PC-3 (cell line): Measurements from ENCODE around the gene RENBP. TPM values are rescaled to one million over a fixed set of nuclear protein-coding genes. Genes with fewer than 3 reads are reported as not detected.

Experiments used
- ATAC-seq: fragments of 200-7000 bp; cut with Tn5 transposase; 2 replicates; pipeline ENCODE4 v1.9.1; 2020; ENCODE audit warnings: mild to moderate bottlenecking, moderate library complexity
- BruUV-seq: library from RNA; stranded (reverse); fragments of 400-500 nt; replicated peaks from 2 replicates; lab custom pipeline; 2021; lab: Mats Ljungman, UMichigan
- CTCF ChIA-PET: fragments of 300-600 bp; sonication (Branson Sonifier 250); formaldehyde crosslinking; loops from one replicate; lab custom pipeline; 2022; ENCODE audit warnings: antibody characterized with exemption; lab: Charles Lee
- POLR2A ChIA-PET: fragments of 300-600 bp; sonication (Branson Sonifier 250); formaldehyde crosslinking; loops from one replicate; lab custom pipeline; 2022; ENCODE audit warnings: antibody characterized with exemption; ENCODE audit not compliant: unreplicated experiment; lab: Charles Lee
- DNase-seq: peaks from one replicate; pipeline ENCODE4 v3.0.0-alpha.2; 2015
- H2AFZ ChIP-seq: fragments of 300-600 bp; sonication (generic); 2 replicates; pipeline ENCODE4 v1.6.0; 2016; ENCODE audit warnings: antibody characterized with exemption, low read length
- H3F3A ChIP-seq: fragments of 300-600 bp; sonication (generic); one replicate; pipeline ENCODE4 v1.6.0; 2017; ENCODE audit warnings: antibody characterized with exemption, low read length, control low read depth, mild to moderate bottlenecking; ENCODE audit not compliant: unreplicated experiment
- H3K27ac ChIP-seq: fragments of 300-600 bp; sonication (generic); 2 replicates; pipeline ENCODE4 v1.5.1; 2016; ENCODE audit warnings: mild to moderate bottlenecking, low read length
- H3K27me3 ChIP-seq: fragments of 300-600 bp; sonication (generic); 2 replicates; pipeline ENCODE4 v1.6.1; 2016; ENCODE audit warnings: low read length, mixed read lengths
- H3K36me3 ChIP-seq: fragments of 300-600 bp; sonication (generic); 2 replicates; pipeline ENCODE4 v1.6.1; 2016; ENCODE audit warnings: low read depth, mixed run types, low read length, mixed read lengths
- H3K4me1 ChIP-seq: fragments of 300-600 bp; sonication (generic); 2 replicates; pipeline ENCODE4 v1.5.1; 2016; ENCODE audit warnings: low read length; ENCODE audit not compliant: insufficient read depth
- H3K4me2 ChIP-seq: fragments of 300-600 bp; sonication (generic); 2 replicates; pipeline ENCODE4 v1.6.0; 2016; ENCODE audit warnings: low read length
- H3K4me3 ChIP-seq: fragments of 300-600 bp; sonication (generic); 2 replicates; pipeline ENCODE4 v1.5.1; 2016; ENCODE audit warnings: mild to moderate bottlenecking, low read length, mixed read lengths
- H3K79me2 ChIP-seq: fragments of 300-600 bp; sonication (generic); 2 replicates; pipeline ENCODE4 v1.6.1; 2017; ENCODE audit warnings: low read length, mixed read lengths
- H3K9ac ChIP-seq: fragments of 300-600 bp; sonication (generic); 2 replicates; pipeline ENCODE4 v1.6.0; 2016; ENCODE audit warnings: mild to moderate bottlenecking, low read length
- H3K9me2 ChIP-seq: fragments of 300-600 bp; sonication (generic); replicated peaks from 2 replicates; pipeline ENCODE4 v1.6.1; 2016; ENCODE audit warnings: mixed run types, low read length, mixed read lengths
- H3K9me3 ChIP-seq: fragments of 300-600 bp; sonication (generic); 2 replicates; pipeline ENCODE4 v1.6.1; 2016; ENCODE audit warnings: low read length, mixed read lengths
- H4K20me1 ChIP-seq: fragments of 300-600 bp; sonication (generic); 2 replicates; pipeline ENCODE4 v1.6.1; 2016; ENCODE audit warnings: low read length, mixed read lengths
- EZH2 ChIP-seq: fragments of 300-600 bp; sonication (generic); IDR thresholded peaks from one replicate; pipeline ENCODE4 v1.6.1; 2017; ENCODE audit warnings: antibody characterized with exemption, mild to moderate bottlenecking, low read length; ENCODE audit not compliant: unreplicated experiment
- EZH2phosphoT487 ChIP-seq: fragments of 300-600 bp; sonication (generic); IDR thresholded peaks from 2 replicates; pipeline ENCODE4 v1.6.1; 2018; ENCODE audit warnings: mild to moderate bottlenecking, antibody characterized with exemption, low read length, borderline replicate concordance
- intact Hi-C: fragments of 100-400 bp; cut with micrococcal nuclease; formaldehyde crosslinking; loops from 2 replicates; pipeline ENCODE4 v1.9.0; 2023
- total RNA-seq: library from RNA; depleted of rRNA; stranded (reverse); fragments of >200 nt; gene quantifications from 2 replicates; pipeline ENCODE4 v1.2.3, GENCODE V29; 2014
- TF ChIP-seq, protein P1 (sequence below): fragments of 300-600 bp; sonication (generic); conservative IDR thresholded peaks from 2 replicates; pipeline ENCODE4 v1.5.1; 2017; ENCODE audit warnings: antibody characterized with exemption, low read depth, mild to moderate bottlenecking, low read length

The RENBP gene
- total RNA-seq, 1 experiment from 2014 or later = not detected

DNA sequence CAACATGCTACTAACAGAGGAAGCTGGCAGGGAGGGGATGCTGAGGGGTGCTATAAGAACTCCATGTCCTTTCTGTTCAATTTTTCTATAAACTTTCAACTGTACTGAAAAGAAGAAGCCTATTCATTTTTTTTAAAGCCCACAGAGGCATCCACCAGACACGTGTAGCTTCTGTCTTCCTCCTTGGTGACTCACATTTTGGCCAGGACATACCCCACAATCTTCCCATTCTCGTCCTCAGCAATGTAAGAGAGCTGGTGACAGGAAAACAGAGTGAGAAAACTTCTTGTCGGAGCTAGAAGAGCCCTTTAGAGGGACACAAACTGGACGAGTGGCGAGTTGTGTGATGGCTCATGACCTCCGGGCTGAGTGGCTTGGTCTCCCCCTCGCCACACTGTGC, 10.7 kb downstream of the RENBP start:
- no TSS peak for BruUV-seq
- H3K4me3 ChIP-seq = peak overlapping the region; percentile 99
- peaks cover 13% of the 10 kb centered on the region for H3K4me1 ChIP-seq
- TF ChIP-seq EZH2 (no peak), EZH2phosphoT487 (no peak)
- TF ChIP-seq, protein P1, sequence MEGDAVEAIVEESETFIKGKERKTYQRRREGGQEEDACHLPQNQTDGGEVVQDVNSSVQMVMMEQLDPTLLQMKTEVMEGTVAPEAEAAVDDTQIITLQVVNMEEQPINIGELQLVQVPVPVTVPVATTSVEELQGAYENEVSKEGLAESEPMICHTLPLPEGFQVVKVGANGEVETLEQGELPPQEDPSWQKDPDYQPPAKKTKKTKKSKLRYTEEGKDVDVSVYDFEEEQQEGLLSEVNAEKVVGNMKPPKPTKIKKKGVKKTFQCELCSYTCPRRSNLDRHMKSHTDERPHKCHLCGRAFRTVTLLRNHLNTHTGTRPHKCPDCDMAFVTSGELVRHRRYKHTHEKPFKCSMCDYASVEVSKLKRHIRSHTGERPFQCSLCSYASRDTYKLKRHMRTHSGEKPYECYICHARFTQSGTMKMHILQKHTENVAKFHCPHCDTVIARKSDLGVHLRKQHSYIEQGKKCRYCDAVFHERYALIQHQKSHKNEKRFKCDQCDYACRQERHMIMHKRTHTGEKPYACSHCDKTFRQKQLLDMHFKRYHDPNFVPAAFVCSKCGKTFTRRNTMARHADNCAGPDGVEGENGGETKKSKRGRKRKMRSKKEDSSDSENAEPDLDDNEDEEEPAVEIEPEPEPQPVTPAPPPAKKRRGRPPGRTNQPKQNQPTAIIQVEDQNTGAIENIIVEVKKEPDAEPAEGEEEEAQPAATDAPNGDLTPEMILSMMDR = no peak
- ChIA-PET CTCF (interaction anchor here (0.6 kb wide), 1 partner anchor 41 kb away, joined by 5 read pairs; no protein-coding TSS in a partner anchor), POLR2A (no interaction called here)
- DNase-seq (peak; percentile 43), ATAC-seq (no peak)
- H3K9me3 ChIP-seq = no peaks in the 10 kb centered on the region
- peaks cover 32% of the 10 kb centered on the region for H3K79me2 ChIP-seq
- H4K20me1 ChIP-seq = no peaks in the 10 kb centered on the region
- peaks cover 11% of the 10 kb centered on the region for H3K36me3 ChIP-seq
- H3K27ac ChIP-seq = no peak overlapping the region
- no peaks in the 10 kb centered on the region for H3K27me3 ChIP-seq
- no peak overlapping the region for H2AFZ ChIP-seq
- H3K4me2 ChIP-seq = peak overlapping the region; percentile 96
- no peaks in the 10 kb centered on the region for H3K9me2 ChIP-seq
- intact Hi-C loops = no loop called here
- peak overlapping the region; percentile 97 for H3K9ac ChIP-seq
- H3F3A ChIP-seq = no peaks in the 10 kb centered on the region

DNA sequence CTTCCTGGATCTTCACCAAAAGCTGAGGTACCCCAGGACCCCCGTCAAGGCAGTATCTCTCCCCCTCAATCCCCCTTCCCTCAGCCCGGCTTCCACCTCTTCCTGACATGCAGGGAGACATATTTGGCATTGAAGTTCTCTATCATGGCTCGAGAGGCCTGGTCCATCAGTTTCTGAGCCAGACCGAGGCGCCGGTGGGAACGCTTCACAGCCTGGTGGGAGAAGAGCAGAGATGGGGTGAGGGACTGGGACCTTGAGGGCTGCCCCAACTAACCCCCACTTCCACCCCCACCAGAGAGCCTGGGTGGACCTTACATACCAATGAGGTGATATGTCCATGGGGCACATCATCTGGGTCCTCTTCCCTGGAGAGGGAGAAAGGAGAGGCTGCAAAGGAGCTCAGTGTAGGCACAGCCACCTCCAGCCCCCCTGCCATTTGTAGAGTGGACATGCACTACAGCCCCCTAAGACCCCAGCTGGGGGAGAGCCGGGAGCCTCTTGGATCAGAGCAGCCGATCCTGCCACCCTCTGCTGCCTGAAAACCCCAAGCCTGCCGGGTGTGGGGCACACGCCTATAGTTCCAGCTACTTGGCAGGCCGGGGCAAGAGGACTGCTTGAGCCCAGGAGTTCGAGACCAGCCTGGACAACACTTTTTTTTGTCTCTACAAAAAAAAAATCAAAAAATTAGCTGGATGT, 12.1 kb downstream of the RENBP start:
- H3K27me3 ChIP-seq = no peaks in the 10 kb centered on the region
- H3K4me3 ChIP-seq = no peak overlapping the region
- no peaks in the 10 kb centered on the region for H3K9me2 ChIP-seq
- intact Hi-C loops = no loop called here
- BruUV-seq = no TSS peak
- DNase-seq (no peak), ATAC-seq (no peak)
- no peaks in the 10 kb centered on the region for H4K20me1 ChIP-seq
- H3K79me2 ChIP-seq = peaks cover 32% of the 10 kb centered on the region
- H3K4me1 ChIP-seq = peaks cover 17% of the 10 kb centered on the region
- POLR2A ChIA-PET = no interaction called here
- peaks cover 11% of the 10 kb centered on the region for H3K36me3 ChIP-seq
- no peak overlapping the region for H3K27ac ChIP-seq
- H3K9ac ChIP-seq = no peak overlapping the region
- no peak for TF ChIP-seq EZH2phosphoT487
- TF ChIP-seq EZH2 = no peak
- TF ChIP-seq, protein P1 = no peak
- H3K9me3 ChIP-seq = no peaks in the 10 kb centered on the region
- H3F3A ChIP-seq = no peaks in the 10 kb centered on the region
- no peak overlapping the region for H3K4me2 ChIP-seq
- no peak overlapping the region for H2AFZ ChIP-seq
- CTCF ChIA-PET = no interaction called here

DNA sequence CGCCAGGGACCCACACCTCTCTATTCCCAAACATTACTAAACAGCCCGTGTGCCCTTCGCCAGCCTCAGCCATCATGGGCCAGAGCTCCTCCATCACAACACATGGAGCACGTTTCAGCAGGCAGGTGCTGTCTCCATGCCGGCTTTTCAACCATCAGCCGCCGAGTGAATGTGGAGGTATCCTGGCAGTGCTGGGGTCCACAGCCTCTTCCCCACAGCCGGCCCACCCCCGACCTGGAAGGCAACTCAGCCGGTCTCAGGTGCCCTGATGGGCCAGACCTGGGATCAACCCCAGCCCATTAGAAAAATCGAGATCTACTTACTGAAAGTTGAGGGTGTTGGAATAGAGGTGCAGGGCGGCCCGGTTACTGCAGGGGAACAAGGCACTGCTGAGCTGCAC, 12.7 kb downstream of the RENBP start:
- no peak overlapping the region for H2AFZ ChIP-seq
- peaks cover 11% of the 10 kb centered on the region for H3K36me3 ChIP-seq
- DNase-seq = no peak
- no peak overlapping the region for H3K4me3 ChIP-seq
- H3K4me2 ChIP-seq = no peak overlapping the region
- H3K27ac ChIP-seq = no peak overlapping the region
- ChIA-PET CTCF (no interaction called here), POLR2A (no interaction called here)
- H3K4me1 ChIP-seq = peaks cover 24% of the 10 kb centered on the region
- no peaks in the 10 kb centered on the region for H3F3A ChIP-seq
- peaks cover 32% of the 10 kb centered on the region for H3K79me2 ChIP-seq
- no TSS peak for BruUV-seq
- no peaks in the 10 kb centered on the region for H3K9me2 ChIP-seq
- H3K9ac ChIP-seq = no peak overlapping the region
- ATAC-seq = no peak
- intact Hi-C loops = no loop called here
- TF ChIP-seq EZH2phosphoT487 (no peak), EZH2 (no peak)
- TF ChIP-seq, protein P1 = no peak
- H3K27me3 ChIP-seq = no peaks in the 10 kb centered on the region
- H3K9me3 ChIP-seq = no peaks in the 10 kb centered on the region
- H4K20me1 ChIP-seq = no peaks in the 10 kb centered on the region
